ENCODE measurements around the gene BPIFA1.

DNA sequence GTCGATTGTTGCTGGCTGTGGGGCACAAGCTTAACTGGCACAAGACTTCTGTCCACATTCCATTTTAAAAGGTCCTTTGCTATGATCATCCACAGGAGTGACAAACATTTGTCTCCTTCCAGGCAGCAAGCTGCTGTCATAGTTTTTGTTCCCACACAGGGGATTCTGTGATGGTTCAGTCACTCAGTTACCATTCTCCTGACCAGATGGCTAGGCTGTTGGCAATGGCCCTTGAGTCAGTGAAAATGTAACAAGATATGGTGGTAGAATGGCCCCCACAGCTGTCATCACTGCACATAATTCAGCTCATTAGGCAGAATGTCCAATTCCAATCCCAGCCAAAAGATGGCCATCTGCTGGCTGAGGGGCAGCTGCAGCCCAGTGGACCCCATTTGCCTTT, 13.7 kb downstream of the BPIFA1 start:
- TF ChIP-seq, protein P1, sequence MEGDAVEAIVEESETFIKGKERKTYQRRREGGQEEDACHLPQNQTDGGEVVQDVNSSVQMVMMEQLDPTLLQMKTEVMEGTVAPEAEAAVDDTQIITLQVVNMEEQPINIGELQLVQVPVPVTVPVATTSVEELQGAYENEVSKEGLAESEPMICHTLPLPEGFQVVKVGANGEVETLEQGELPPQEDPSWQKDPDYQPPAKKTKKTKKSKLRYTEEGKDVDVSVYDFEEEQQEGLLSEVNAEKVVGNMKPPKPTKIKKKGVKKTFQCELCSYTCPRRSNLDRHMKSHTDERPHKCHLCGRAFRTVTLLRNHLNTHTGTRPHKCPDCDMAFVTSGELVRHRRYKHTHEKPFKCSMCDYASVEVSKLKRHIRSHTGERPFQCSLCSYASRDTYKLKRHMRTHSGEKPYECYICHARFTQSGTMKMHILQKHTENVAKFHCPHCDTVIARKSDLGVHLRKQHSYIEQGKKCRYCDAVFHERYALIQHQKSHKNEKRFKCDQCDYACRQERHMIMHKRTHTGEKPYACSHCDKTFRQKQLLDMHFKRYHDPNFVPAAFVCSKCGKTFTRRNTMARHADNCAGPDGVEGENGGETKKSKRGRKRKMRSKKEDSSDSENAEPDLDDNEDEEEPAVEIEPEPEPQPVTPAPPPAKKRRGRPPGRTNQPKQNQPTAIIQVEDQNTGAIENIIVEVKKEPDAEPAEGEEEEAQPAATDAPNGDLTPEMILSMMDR (IDR thresholded peaks at IDR 0.05; ENCODE audit: low read length): no peak
- TF ChIP-seq EZH2 (IDR thresholded peaks at IDR 0.05; ENCODE audit: borderline replicate concordance, low read length): no peak

Measured in OCI-LY1 (cell line).